Ovary (tissue), 9 donors: ENCODE results near the gene ADA. TPM values are rescaled to one million over a fixed set of nuclear protein-coding genes. Genes with fewer than 3 reads are reported as not detected.

Experiments
- DNase-seq, 5 donors: peaks; one replicate each; pipeline ENCODE4 v3.0.0-alpha.2; 2019 to 2020
- H3K27ac ChIP-seq, 2 donors: fragments of 200-600 bp; one replicate each; pipeline versions ENCODE4 v1.5.1 to v1.8.0; 2019 to 2022
- H3K27me3 ChIP-seq: fragments of 200-600 bp; one replicate; pipeline ENCODE4 v1.8.0; 2022
- H3K36me3 ChIP-seq: fragments of 200-600 bp; sonication (generic); one replicate; pipeline ENCODE4 v1.5.1; 2019
- H3K4me1 ChIP-seq: one replicate; pipeline ENCODE4 v1.8.1; 2013; ENCODE audit warnings: mild to moderate bottlenecking, moderate library complexity; ENCODE audit not compliant: insufficient read depth
- H3K4me3 ChIP-seq: fragments of 200-600 bp; sonication (generic); one replicate; pipeline ENCODE4 v1.5.1; 2017
- H3K9me3 ChIP-seq, 2 donors: fragments of 200-600 bp in 1 of 2; sonication (generic) in 1 of 2; one replicate each; pipeline versions ENCODE4 v1.5.1 to v1.8.1; 2013 to 2019; ENCODE audit warnings: mild to moderate bottlenecking in 1 of 2, moderate library complexity in 1 of 2
- CTCF ChIP-seq, 3 donors: fragments of 450-650 bp in 2 of 3; fragments of 200-600 bp in 1 of 3; IDR thresholded peaks; one replicate each; pipeline versions ENCODE4 v1.5.1 to v1.8.0; 2016 to 2022; ENCODE audit warnings: antibody characterized with exemption in 3 of 3, mild to moderate bottlenecking in 1 of 3
- EP300 ChIP-seq: sonication (generic); formaldehyde crosslinking; IDR thresholded peaks from one replicate; pipeline ENCODE4 v1.6.1; 2017; ENCODE audit warnings: antibody characterized with exemption
- POLR2A ChIP-seq: fragments of 450-650 bp; IDR thresholded peaks from one replicate; pipeline ENCODE4 v1.6.1; 2017; ENCODE audit warnings: antibody characterized with exemption, mild to moderate bottlenecking, moderate library complexity
- WGBS, 3 donors: extraction: QIAGEN DNeasy Blood & Tissue Kit in 1 of 3; methylation state at CpG; one replicate each; pipeline versions ENCODE4 v1.1.5 to v1.1.7; 2013 to 2017; 5-methylcytosine and 5-hydroxymethylcytosine counted together
- intact Hi-C, 4 donors: fragments of 100-400 bp; cut with DNase I; formaldehyde crosslinking; loops; one replicate each; pipeline versions ENCODE4 v1.11.0 to v1.15.1; 2022 to 2023
- polyA plus RNA-seq, 2 donors: library from polyadenylated mRNA; stranded (reverse); fragments of 200-250 nt in 1 of 2; fragments of 350-450 nt in 1 of 2; fragmentation: Illumina TruSeq in 1 of 2; extraction: RNeasy Lipid Tissue Mini Kit (QIAGEN cat#74804) in 1 of 2; gene quantifications; one replicate each; pipeline ENCODE4 v1.2.3, GENCODE V29; 2013 to 2014
- total RNA-seq, 7 donors: library from RNA; depleted of rRNA in 2 of 7; stranded (reverse); fragments of >200 nt in 2 of 7; fragmentation: NEBNext Ultra II Directional in 3 of 7; extraction: Animal tissue kit (Norgen Biotek cat#: 25700) in 3 of 7; gene quantifications; one replicate each; pipeline versions ENCODE4 v1.1.0 to v1.2.4, GENCODE V29; 2016 to 2023
- donor health status: DM: no; HTN: no; CAD: no; lungs with moderate emphysema.
- donor health status: DM: no; HTN: no; CAD: no.
- donor health status: Bipolar disorder and iron deficiency.
- donor health status: DM: yes; HTN: yes; CAD: no.
- donor health status: DM: no; HTN: no; CAD: no.
- donor health status: DM: yes; HTN: yes; CAD: no.

Gene ADA
- total and polyA plus RNA-seq, 9 donors = 1.1 to 7.4 (median 3.2) TPM

- H3K36me3 ChIP-seq = no peaks in the 10 kb centered on the region
- DNase-seq = no peak
- no peak for TF ChIP-seq POLR2A
- TF ChIP-seq EP300 = no peak
- no peak for TF ChIP-seq CTCF (IDR thresholded peaks at IDR 0.05)
- WGBS, 3 donors = 70 to 74% (median 70%) methylated on average over 11 of the region's 11 CpGs
- no peak overlapping the region for H3K27ac ChIP-seq
- H3K4me3 ChIP-seq = no peak overlapping the region
- no peaks in the 10 kb centered on the region for H3K27me3 ChIP-seq
- intact Hi-C loops = no loop called here
- no peaks in the 10 kb centered on the region for H3K9me3 ChIP-seq
- H3K4me1 ChIP-seq = no peaks in the 10 kb centered on the region
These were observed 13.8 kb downstream of the ADA start for GRCh38 chr20:44637522-44638372.

DNA sequence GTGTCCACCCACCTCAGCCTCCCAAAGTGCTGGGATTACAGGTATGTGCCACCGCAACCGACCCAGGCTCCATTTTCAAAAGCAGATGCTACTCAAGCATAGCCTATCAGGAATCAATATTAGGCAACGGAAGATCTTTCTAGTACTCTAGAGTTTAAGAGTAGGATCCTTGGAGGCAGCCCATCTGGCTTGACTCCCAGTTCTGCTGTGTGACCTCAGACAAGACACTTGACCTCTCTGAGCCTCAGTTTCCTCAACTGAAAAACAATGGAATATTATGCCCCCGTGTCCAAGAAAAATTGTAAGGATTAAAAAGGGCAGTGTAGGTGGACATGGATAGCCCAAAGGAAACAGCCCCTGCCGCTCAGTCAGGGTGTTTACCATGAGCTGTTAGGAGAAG, 14.5 kb downstream of the ADA start:
- H3K9me3 ChIP-seq = no peaks in the 10 kb centered on the region
- H3K36me3 ChIP-seq = no peaks in the 10 kb centered on the region
- no peak overlapping the region for H3K27ac ChIP-seq
- H3K27me3 ChIP-seq = no peaks in the 10 kb centered on the region
- intact Hi-C loops = no loop called here
- DNase-seq = no peak
- TF ChIP-seq CTCF (IDR thresholded peaks at IDR 0.05) = no peak
- no peak for TF ChIP-seq EP300
- no peak for TF ChIP-seq POLR2A
- H3K4me3 ChIP-seq = no peak overlapping the region
- WGBS, 3 donors = 89 to 93% (median 91%) methylated on average over 5 of the region's 5 CpGs
- H3K4me1 ChIP-seq = no peaks in the 10 kb centered on the region

GRCh38 chr20:44635877-44636276, 15.6 kb downstream of the ADA start:
- Histone ChIP-seq H3K4me3 (no peak overlapping the region), H3K27ac (no peak overlapping the region), H3K9me3 (no peaks in the 10 kb centered on the region), H3K36me3 (no peaks in the 10 kb centered on the region), H3K27me3 (no peaks in the 10 kb centered on the region), H3K4me1 (no peaks in the 10 kb centered on the region)
- intact Hi-C loops = no loop called here
- WGBS, 3 donors = 94 to 96% (median 95%) methylated on average over 4 of the region's 4 CpGs
- DNase-seq = no peak
- TF ChIP-seq EP300 (no peak), POLR2A (no peak), CTCF (IDR thresholded peaks at IDR 0.05) (no peak)

DNA sequence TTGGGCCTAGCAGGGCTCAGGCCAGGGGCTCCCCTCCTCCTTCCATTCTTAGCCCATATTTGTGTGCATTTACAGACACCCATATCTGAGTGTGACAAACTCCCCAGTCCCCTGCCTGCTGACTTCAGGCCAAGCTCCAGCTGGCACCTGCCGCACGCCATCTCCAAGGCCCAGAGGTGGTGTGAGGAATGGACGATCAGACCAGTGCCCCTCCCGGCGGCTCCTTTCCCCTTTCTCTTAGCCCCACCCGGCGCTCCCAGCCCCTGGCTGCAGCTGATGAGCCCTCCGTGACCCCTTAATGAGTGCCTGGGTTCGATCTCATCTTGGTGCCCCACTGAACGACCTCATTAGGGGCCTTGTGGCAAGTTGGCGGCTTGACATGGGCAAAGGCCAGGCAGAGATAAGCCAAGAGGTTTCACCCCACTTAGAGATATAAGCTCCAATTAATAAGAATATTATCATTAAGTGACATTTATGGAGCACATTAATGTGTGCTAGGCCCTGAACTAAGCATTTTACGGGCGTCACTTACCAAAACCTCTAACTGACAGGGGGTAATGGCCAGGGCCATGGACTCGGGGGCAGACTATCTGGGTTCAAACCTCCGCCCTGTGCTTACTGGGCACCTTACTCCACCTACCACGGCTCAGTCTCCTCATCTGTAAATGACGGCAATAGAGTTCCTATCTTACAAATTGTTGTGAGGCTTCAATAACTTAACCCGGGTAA, 17.5 kb downstream of the ADA start:
- no peak for TF ChIP-seq POLR2A
- TF ChIP-seq CTCF (IDR thresholded peaks at IDR 0.05) = no peak
- TF ChIP-seq EP300 = no peak
- peaks cover 4% of the 10 kb centered on the region for H3K4me1 ChIP-seq
- no peaks in the 10 kb centered on the region for H3K36me3 ChIP-seq
- no peak overlapping the region for H3K4me3 ChIP-seq
- no peaks in the 10 kb centered on the region for H3K27me3 ChIP-seq
- intact Hi-C loops = no loop called here
- no peaks in the 10 kb centered on the region for H3K9me3 ChIP-seq
- WGBS, 3 donors = 87 to 90% (median 88%) methylated on average over 18 of the region's 18 CpGs
- H3K27ac ChIP-seq = no peak overlapping the region
- DNase-seq = no peak
